LNCAP (cell line): ENCODE data around the gene IL17REL.
A peak's percentile ranks its signal among the peaks of the same experiment; 100 is the strongest.

Experiments used
- TF ChIP-seq, protein P1 (sequence below): fragments of 450-650 bp; IDR thresholded peaks from 2 replicates; pipeline ENCODE4 v1.5.1; 2017; ENCODE audit warnings: mild to moderate bottlenecking

The IL17REL gene

DNA sequence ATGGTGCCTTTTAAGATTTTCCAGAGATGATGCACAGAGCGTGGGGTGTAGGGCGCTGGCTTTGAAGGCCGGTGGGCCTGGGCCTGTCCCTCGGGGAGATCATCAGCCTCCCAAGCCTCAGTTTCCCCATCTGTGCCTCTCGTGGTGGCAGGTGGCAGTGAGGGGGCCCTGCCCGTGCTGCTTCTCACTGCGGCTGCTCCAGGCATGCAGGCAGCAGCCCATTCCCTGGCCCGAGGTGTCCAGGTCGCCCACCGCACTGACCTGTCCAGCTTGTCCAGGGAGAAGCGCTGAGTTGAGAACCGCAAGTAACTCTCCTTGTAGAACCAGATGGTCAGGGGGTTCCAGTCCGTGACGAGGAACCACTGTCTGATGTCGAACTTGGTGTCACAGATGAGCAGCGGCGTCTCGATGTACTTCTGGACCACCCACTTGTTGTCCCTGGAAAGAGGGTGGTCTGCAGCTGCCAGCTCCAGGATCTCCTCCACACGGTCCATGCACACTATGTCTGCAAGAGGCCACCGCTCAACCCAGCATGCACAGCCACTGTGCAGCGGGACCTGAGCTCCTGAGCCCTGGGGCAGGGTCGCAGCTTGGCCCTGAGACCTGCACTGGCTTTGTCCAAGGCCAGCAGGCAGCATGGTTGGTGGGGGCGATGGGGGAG is 20.5 kb upstream of the IL17REL start:
- TF ChIP-seq, protein P1, sequence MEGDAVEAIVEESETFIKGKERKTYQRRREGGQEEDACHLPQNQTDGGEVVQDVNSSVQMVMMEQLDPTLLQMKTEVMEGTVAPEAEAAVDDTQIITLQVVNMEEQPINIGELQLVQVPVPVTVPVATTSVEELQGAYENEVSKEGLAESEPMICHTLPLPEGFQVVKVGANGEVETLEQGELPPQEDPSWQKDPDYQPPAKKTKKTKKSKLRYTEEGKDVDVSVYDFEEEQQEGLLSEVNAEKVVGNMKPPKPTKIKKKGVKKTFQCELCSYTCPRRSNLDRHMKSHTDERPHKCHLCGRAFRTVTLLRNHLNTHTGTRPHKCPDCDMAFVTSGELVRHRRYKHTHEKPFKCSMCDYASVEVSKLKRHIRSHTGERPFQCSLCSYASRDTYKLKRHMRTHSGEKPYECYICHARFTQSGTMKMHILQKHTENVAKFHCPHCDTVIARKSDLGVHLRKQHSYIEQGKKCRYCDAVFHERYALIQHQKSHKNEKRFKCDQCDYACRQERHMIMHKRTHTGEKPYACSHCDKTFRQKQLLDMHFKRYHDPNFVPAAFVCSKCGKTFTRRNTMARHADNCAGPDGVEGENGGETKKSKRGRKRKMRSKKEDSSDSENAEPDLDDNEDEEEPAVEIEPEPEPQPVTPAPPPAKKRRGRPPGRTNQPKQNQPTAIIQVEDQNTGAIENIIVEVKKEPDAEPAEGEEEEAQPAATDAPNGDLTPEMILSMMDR: no peak

DNA sequence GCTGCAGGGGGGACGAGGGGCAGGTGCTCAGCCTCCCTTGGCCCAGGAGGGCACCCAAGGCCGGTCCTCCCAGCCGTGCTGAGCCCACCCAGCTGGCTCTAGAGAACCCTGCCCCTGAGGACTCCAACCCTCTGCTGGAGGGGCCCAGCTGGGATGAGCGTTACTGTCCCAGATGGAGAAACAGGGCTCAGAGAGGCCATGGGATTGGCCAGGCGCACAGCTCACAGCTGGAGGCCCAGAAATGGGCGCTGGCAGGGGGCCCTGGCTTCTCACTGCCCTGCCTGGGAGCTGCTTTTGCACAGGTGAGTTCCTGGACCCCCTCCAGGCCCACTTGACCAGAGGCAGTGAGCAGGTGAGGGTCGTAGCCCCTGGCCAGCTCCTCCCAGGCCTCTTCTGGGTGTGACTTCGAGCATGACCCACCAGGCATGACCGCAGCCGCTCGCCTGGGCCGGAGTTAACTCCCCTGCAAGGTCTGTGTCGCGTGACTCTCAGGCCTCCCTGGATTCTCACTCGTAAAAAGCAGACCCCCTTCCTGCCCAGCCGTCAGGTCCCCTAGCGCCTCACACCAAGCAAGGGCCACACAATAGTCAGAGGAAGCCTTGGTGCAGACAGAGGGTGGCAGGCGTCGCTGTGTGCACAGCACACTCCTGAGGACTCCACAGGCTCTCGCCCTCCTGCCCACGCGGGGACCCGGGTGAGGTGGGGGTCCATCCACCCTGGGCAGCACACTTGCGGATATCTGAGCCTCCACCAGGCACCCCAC is 19.7 kb upstream of the IL17REL start:
- TF ChIP-seq, protein P1: no peak

DNA sequence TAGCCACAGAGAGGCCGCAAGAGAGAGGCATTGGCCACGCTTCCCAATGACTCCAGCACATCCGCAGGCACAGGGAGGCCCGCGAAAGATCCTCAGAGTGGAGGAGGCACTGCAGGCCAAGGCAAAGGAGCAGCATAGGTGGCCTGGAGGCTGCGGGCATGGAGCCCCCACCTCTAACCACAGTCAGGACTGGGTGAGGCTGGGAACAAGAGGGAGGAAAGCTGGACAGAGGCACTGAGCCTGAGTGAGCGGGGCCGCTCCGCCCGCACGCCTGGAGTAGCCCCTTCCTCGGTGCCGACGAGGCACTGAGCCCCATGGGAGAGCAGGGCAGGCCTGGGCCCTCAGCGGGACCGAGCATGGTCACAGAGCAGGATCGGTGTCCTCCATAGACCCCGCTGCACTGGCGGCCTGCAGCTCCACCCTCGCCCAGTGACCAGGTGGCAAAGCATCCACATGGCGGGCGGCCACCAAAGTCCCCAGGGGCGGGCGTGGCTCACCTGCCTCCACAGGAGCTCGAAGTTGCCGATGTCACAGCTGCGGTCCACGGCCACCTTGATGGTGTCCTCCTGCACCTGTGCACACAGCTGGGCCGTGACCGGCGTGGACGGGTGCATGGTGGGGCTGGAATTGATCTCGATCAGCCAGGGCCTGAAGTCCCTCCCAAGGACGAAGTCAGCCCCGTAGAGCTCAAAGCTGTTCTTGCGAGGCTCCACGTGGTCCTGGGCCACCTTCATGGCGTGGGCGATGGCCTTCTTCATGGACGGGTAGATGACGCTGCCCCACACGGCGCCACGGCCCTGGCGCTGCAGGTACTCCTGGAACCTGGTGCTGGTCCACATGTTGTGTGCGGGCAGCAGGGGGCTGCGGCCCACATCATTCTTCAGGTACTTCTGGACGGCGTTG is 18.9 kb upstream of the IL17REL start:
- TF ChIP-seq, protein P1: no peak

DNA sequence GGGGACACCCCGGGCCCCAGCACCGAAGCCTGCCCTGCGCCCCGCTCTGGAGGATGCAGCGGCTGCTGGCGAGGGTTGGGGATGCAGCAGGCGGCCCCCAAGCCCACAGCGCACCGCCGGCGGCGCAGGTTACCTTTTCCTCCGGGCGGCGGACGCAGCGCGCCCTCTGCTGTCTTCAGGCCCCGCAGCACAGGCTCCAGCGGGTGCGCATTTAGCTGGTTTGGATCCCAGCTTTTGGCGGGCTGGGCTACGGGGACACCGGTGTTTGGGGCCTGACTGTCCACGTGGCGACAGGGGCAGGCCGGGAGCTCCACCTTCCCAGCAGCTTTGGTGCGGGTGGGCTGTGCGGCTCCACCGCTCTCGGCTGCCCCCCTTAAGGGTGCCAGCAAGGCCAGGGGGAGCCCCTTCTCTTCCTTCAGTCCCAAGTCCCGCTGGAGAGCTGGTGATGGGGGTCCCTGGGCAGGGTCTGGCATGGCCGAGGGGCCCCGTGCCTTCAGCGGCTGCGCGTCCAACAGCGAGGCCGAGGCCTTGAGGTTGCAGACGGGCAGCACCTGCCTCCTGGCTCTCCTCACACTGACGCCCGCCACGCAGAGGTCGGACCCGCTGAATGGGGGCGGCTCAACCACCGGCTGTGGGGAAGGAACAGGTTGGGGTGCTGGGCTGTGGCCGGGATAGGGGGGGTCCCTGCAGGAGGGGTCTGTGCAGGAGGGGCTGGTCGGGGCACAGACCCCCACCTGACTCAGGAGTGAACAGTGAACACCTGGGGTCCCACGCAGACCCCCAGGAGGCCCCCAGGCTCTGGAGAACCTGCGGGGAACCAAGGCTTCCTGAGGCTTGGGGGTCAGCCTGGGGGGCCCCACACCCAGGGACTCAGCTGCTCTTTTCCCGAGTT is 18.0 kb upstream of the IL17REL start:
- TF ChIP-seq, protein P1: peak; percentile 95

DNA sequence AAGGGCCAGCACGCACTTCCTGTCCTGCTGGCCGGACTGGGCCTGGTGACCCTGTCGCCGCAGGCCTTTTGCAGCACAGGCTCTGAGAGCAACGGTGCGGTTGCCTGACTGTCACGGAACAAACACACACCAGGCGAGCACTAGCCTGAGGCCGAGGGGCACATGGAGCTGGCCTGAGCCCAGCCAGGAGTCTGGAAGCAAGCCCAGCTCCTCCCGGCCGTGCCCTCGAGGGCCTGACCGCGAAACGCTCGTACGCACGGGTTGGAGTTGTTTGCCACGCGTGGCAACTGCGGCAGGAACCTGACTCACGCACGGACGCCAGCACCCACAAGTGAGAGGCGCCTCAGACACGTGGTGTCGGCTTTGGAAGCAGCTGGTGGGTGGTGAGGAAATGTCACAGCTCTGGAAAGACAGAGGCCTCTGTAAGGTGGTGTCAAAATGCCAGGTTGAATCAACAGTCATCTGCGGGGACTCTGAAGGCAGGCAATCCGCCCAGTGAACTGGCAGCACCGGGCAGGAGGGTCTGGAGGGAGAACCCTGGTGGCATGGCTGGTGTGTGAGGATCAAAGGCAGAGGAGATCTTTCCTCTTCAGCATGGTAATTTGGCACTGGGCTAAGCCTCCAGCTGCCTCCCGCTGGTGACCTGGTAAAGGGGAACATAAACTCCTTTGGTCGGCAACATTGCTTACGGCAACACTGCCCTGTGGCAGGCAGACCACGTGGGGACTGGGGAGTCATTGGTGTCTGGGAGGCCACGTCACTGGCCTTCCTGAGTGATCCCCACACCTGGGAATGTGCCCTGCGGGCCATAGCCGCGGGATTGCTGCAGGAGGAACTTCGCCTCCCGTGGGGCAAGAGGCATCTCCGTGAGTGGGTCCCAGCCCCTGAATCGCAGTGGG is 15.3 kb upstream of the IL17REL start:
- TF ChIP-seq, protein P1: no peak

DNA sequence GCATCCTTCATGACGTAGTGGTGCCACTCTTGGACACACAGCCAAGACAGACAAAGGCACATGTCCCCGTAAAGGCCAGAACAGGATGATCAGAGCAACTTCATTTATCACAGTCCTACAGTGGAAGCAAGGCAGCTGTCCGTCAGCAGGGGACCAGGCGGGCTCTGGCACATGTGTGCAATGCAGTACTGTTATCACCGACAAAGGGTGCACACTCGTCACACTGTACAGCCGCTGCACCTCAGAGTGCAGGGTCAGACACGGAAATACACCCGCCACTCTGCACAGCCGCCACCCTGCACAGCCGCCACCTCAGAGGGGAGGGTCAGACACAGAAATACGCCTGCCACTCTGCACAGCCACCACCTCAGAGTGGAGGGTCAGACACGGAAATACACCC is 13.4 kb upstream of the IL17REL start:
- TF ChIP-seq, protein P1: no peak
